Left lung (tissue), 10 donors: ENCODE results near the gene PRODH2. TPM values are rescaled to one million over a fixed set of nuclear protein-coding genes. Genes with fewer than 3 reads are reported as not detected.

Source experiments
- ATAC-seq: fragments of 200-7000 bp; cut with Tn5 transposase; one replicate; pipeline ENCODE4 v1.9.1; 2020; ENCODE audit warnings: moderate library complexity
- DNase-seq, 4 donors: peaks; one replicate each; pipeline ENCODE4 v3.0.0-alpha.2; 2013 to 2020
- H3K27ac ChIP-seq, 2 donors: fragments of 200-600 bp; sonication (generic) in 1 of 2; one replicate each; pipeline versions ENCODE4 v1.5.0 to v1.8.0; 2020 to 2021
- H3K27me3 ChIP-seq, 2 donors: fragments of 200-600 bp; sonication (generic) in 1 of 2; one replicate each; pipeline versions ENCODE4 v1.5.0 to v1.8.0; 2020 to 2021
- H3K36me3 ChIP-seq, 2 donors: fragments of 200-600 bp; sonication (generic) in 1 of 2; one replicate each; pipeline versions ENCODE4 v1.5.0 to v1.8.0; 2020 to 2021
- H3K4me1 ChIP-seq, 2 donors: fragments of 200-600 bp; one replicate each; pipeline ENCODE4 v1.8.0; 2021
- H3K4me3 ChIP-seq, 2 donors: fragments of 200-600 bp; sonication (generic) in 1 of 2; one replicate each; pipeline versions ENCODE4 v1.5.0 to v1.8.0; 2020 to 2021; ENCODE audit warnings: mild to moderate bottlenecking in 1 of 2
- H3K9me3 ChIP-seq, 2 donors: fragments of 200-600 bp; sonication (generic) in 1 of 2; one replicate each; pipeline versions ENCODE4 v1.5.0 to v1.8.0; 2020 to 2021
- intact Hi-C, 2 donors: fragments of 100-400 bp; cut with DNase I; formaldehyde crosslinking; loops; one replicate each; pipeline versions ENCODE4 v1.11.2 to v1.14.2; 2022
- polyA plus RNA-seq, 6 donors: library from polyadenylated mRNA; unstranded; fragments of 120-200 nt; gene quantifications; one replicate each; pipeline ENCODE4 v1.2.1, GENCODE V29; 2013; ENCODE audit not compliant: insufficient read length in 6 of 6
- total RNA-seq, 2 donors: library from RNA; stranded (reverse); fragmentation: NEBNext Ultra II Directional; extraction: Animal tissue kit (Norgen Biotek cat#: 25700); gene quantifications; one replicate each; pipeline ENCODE4 v1.2.1, GENCODE V29; 2021
- TF ChIP-seq, protein P1 (sequence below), 2 donors: fragments of 200-600 bp; sonication (generic) in 1 of 2; IDR thresholded peaks; one replicate each; pipeline versions ENCODE4 v1.5.0 to v1.8.0; 2021; ENCODE audit warnings: antibody characterized with exemption in 2 of 2
- donor health status: DM: no; HTN: yes; CAD: no.
- donor health status: DM: no; HTN: no; CAD: no.

The PRODH2 gene
- total and polyA plus RNA-seq, 8 donors: 0.15 to 0.31 (median 0.16) TPM; not detected in 5

DNA sequence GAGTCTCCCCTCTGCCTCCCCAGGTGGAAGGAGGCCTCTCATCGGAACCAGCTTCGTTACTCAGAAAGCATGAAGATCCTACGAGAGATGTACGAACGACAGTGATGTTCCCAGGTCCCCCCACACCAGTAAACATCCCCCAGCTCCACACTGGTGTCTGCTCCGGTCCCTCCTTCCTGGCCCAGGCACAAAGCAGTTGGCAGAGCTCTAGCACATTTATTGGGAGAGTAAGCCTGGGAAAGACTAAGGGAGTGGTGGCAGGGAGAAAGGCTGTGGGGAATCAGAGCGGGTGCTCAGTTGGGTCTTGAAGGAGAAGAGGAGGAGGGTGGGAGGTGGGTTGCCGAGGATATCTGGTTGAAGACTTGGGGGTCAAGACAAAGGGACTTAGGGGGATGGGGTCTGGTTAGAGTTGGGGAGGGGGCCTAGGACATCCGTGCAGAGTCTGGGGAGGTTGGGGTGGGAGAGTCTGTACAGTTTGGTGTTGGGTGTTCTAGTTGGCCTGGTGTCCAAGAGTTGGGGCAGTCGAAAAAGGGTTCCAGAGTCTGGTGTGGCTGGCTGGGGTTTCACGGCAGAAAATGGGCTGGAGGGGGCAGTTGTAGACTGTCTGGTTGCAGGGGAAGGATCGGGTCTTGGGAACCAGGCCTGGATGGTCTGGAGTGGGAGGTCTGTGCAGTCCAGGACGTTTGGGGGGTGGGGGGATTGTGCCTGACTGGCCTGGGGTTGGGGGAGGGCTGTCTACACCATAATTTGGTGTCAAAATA lies 58.1 kb downstream of the PRODH2 start:
- no peak overlapping the region for H3K4me3 ChIP-seq
- DNase-seq (no peak), ATAC-seq (no peak)
- peaks cover 0 to 21% of the 10 kb centered on the region in 2 donors for H3K27me3 ChIP-seq
- TF ChIP-seq, protein P1, sequence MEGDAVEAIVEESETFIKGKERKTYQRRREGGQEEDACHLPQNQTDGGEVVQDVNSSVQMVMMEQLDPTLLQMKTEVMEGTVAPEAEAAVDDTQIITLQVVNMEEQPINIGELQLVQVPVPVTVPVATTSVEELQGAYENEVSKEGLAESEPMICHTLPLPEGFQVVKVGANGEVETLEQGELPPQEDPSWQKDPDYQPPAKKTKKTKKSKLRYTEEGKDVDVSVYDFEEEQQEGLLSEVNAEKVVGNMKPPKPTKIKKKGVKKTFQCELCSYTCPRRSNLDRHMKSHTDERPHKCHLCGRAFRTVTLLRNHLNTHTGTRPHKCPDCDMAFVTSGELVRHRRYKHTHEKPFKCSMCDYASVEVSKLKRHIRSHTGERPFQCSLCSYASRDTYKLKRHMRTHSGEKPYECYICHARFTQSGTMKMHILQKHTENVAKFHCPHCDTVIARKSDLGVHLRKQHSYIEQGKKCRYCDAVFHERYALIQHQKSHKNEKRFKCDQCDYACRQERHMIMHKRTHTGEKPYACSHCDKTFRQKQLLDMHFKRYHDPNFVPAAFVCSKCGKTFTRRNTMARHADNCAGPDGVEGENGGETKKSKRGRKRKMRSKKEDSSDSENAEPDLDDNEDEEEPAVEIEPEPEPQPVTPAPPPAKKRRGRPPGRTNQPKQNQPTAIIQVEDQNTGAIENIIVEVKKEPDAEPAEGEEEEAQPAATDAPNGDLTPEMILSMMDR (IDR thresholded peaks at IDR 0.05): no peak
- peaks cover 0 to 40% of the 10 kb centered on the region in 2 donors for H3K36me3 ChIP-seq
- peaks cover 13 to 45% of the 10 kb centered on the region in 2 donors for H3K4me1 ChIP-seq
- no peak overlapping the region for H3K27ac ChIP-seq
- H3K9me3 ChIP-seq: no peaks in the 10 kb centered on the region
- intact Hi-C loops: no loop called here

DNA sequence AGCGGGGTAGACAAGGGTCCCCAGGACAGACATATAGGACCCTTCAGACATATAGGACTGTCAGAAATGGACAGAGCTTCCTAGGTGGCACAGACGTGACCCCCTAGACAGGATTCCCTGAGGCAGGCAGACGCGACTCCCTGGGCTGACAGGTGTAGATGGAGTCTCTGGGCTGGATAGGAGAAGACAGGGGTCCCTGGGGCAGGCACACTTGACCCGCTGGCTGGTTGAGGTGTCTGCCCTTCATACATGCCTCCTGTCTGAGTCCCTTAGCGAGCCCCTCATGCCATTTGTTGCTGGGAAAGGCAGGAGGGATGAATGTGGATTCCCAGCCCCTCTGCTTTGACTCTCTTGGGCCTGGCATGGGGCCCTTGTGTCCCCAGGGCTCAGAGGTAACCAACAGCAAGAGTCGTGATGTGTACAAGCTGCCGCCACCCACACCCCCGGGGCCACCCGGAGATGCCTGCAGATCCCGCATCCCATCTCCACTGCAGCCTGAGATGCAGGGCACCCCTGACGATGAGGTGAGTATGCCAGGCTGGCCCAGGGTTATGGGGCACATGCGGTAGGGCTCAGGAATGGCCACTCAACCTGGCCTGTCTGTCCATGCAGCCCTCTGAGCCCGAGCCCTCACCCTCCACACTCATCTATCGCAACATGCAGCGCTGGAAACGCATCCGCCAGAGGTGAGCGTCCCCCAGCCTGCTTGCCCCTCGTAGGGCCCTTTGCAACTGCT lies 58.8 kb downstream of the PRODH2 start:
- Histone ChIP-seq H3K36me3 (peaks cover 0 to 40% of the 10 kb centered on the region in 2 donors), H3K4me3 (no peak overlapping the region), H3K27me3 (peaks cover 0 to 21% of the 10 kb centered on the region in 2 donors), H3K27ac (no peak overlapping the region), H3K9me3 (no peaks in the 10 kb centered on the region), H3K4me1 (peaks cover 11 to 45% of the 10 kb centered on the region in 2 donors)
- TF ChIP-seq, protein P1 (IDR thresholded peaks at IDR 0.05): no peak
- no peak for ATAC-seq
- DNase-seq: no peak
- intact Hi-C loops: no loop called here

DNA sequence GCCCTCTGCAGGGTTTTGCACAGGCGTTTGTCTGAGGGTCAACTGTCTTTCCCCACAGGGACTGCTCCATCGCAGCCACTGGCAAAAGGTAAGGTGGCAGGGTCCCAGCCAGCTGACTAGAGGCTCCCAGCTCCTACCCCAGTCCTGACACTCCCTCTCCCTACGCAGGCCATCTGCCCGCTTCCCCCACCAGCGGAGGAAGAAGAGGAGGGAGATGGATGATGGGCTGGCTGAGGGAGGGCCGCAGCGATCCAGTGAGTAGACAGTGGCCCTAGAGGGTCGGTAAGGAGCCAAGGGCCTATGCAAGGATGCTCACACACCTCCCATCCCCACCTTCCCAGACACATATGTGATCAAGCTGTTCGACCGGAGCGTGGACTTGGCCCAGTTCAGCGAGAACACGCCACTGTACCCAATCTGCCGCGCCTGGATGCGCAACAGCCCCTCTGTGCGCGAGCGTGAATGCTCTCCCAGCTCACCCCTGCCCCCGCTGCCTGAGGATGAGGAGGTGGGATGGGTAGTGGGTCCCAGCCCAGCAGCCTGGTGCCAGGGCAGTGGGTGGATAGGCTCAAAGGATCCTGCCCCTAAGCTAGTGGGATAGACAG lies 59.8 kb downstream of the PRODH2 start:
- DNase-seq: no peak
- no peaks in the 10 kb centered on the region for H3K9me3 ChIP-seq
- no peak overlapping the region for H3K27ac ChIP-seq
- peaks cover 0 to 40% of the 10 kb centered on the region in 2 donors for H3K36me3 ChIP-seq
- ATAC-seq: no peak
- intact Hi-C loops: no loop called here
- H3K4me3 ChIP-seq: no peak overlapping the region
- peaks cover 9 to 43% of the 10 kb centered on the region in 2 donors for H3K4me1 ChIP-seq
- peaks cover 0 to 21% of the 10 kb centered on the region in 2 donors for H3K27me3 ChIP-seq
- TF ChIP-seq, protein P1 (IDR thresholded peaks at IDR 0.05): no peak

DNA sequence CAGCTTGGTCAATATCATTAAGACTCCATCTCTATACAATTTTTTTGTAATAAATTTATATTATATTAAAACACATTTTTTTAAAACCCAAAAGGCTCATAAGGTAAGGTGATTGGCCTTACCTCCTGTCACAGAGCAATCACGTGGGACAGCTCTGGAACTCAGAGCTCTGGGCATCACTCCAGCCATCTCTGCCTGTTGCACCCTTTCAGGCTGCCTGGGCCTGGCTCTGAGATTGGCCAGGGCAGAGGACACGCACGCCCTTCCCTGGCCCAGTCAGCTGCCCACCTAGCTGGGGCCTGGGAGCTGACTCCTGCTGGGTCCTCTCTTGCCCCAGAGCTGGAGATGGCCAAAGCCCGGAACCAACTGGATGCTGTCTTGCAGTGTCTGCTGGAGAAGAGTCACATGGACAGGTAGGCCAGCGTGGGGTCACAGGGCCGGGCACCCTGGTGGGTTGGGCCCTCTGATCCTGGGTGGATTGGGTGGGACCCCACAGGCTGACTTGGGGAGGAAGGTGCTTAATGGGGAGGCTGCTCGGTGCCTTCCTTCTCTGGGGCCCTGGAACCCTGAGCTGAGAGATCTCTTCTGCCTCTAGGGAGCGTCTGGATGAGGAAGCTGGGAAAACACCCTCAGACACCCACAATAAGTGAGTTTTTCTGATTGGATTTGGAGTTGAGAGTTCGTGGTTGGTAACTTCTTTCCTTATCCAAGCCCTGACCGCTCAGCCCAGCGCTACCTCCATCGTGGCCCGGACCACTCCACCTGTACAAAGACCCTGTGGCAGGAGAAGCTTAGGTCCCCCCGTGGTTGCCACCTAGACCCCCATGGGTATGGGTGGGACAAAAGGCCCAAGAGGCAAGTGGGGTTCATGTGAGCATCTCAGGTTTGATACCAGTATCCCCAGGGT lies 60.6 kb downstream of the PRODH2 start:
- Histone ChIP-seq H3K4me1 (peaks cover 5 to 46% of the 10 kb centered on the region in 2 donors), H3K27me3 (peaks cover 0 to 21% of the 10 kb centered on the region in 2 donors), H3K4me3 (no peak overlapping the region), H3K36me3 (peaks cover 0 to 40% of the 10 kb centered on the region in 2 donors), H3K9me3 (no peaks in the 10 kb centered on the region), H3K27ac (no peak overlapping the region)
- intact Hi-C loops: no loop called here
- ATAC-seq: no peak
- DNase-seq: no peak
- TF ChIP-seq, protein P1 (IDR thresholded peaks at IDR 0.05): no peak
